Left ventricle myocardium superior (tissue), 1 donor: Measurements from ENCODE around the gene NCKAP5L. TPM values are rescaled to one million over a fixed set of nuclear protein-coding genes. Genes with fewer than 3 reads are reported as not detected.
"Not testable (repeated sequence)": the region's sequence is repeated elsewhere in the genome, so short reads cannot be mapped to it uniquely, and the experiment has no call there.

Experiments used
- ATAC-seq: fragments of 200-7000 bp; cut with Tn5 transposase; one replicate; pipeline ENCODE4 v1.9.1; 2020; ENCODE audit warnings: mild to moderate bottlenecking, moderate library complexity
- DNase-seq: peaks from one replicate; pipeline ENCODE4 v3.0.0-alpha.2; 2020
- intact Hi-C: fragments of 100-400 bp; cut with micrococcal nuclease; formaldehyde crosslinking; loops from one replicate; pipeline ENCODE4 v1.11.0; 2022
- total RNA-seq: library from RNA; stranded (reverse); fragmentation: NEBNext Ultra II Directional; extraction: Animal tissue kit (Norgen Biotek cat#: 25700); gene quantifications from one replicate; pipeline ENCODE4 v1.2.1, GENCODE V29; 2021
- donor health status: DM: no; HTN: yes; CAD: no; lungs with severe emphysema.

NCKAP5L gene
- total RNA-seq, 1 donor from 2014 or later: 32.3 TPM

DNA sequence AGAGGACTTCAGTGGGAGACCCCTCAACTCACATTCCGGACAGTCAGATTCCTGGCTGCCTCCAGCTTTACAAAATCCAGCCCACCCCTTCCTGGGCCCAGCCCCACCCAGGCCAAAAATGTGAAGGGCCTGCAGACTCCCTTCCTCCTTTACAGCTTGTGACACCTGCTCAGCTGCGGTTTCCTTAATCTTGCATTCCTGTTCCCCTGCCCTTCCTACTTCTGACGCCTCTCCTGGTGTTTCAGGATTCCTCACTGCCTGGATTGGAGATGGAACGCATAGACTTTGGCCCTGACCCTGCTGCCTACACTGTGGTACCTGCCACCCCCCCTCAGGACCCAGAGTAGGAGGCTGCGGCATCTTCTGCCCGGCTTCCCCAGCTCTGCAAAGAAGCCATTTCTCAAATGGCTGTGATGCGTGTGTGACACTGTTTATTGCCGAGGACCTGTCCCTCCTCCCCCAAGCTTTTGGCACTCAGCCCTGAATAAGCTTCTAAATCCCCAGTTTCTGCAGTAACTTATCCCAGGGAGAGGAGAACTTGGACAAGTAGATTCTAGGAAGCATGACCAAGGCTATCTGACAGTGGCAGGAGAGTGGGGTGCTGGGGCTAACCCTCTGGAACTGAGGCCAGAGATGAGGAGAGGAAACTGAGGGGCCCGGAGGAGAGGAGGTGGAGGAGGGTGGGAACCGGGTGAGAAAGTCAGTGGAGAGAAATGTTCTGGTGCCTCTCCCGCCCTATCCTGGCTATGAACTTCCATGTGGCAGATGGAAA lies 39.5 kb upstream of the NCKAP5L start:
- ATAC-seq (no peak), DNase-seq (no peak)
- intact Hi-C loops: loop anchor here (10.0 kb wide), 1 partner anchor 197 kb away; no protein-coding TSS in a partner anchor

DNA sequence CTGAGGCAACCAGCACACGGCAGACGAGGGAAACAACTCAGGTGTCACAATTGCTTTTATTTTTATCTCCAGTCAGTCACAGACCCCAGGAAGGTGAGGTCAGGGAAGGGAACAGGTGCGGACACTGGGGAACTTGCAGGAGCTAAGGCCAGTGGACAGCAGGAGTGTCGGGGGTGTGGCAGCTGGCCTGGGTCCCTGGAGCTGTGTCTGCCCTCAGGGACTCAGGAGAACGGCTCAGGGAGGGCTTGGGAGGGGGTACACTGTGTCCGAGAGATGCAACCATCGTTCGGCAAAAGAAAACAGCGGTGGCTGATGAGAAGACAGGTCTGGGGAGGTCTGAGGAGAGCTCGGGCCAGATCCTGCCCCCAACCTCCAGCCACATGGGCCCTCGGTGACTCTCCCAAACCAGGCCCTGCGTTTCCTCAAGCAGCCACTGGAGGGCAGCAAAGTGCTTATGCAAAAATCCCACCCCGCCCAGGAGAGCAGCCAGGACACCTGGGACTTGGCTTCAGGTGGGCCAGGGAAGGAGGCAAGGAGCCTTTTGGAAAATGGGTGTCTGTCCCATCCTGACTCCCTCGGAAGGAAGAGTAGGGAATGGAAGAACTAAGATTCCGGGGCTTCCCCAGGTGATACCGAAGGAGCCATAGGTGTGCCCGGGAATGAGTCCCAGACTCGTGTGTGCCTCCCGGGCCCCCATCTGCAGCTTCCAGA lies 38.8 kb upstream of the NCKAP5L start:
- intact Hi-C loops: loop anchor here (10.0 kb wide), 1 partner anchor 198 kb away; no protein-coding TSS in a partner anchor
- DNase-seq (peak; percentile 84), ATAC-seq (peak; percentile 26)

DNA sequence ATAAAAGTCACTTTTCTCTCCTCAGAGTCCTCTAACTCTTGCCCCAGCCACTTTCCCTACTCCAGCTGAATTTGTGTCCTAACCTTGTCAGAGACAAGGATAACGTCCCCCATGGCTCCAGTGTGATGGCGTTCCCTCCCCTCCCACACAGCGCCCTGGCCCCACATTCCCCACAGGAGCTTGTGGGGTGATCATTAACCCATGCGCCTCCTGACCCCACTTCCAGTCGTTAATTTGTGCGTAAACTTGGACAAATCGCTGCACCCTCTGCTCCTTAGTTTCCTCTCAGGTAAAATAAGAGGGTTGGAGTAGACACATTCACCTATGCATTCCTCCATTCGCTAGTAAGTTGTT lies 37.5 kb upstream of the NCKAP5L start:
- ATAC-seq (no peak), DNase-seq (no peak)
- intact Hi-C loops: loop anchor here (10.0 kb wide), 1 partner anchor 199 kb away; no protein-coding TSS in a partner anchor

DNA sequence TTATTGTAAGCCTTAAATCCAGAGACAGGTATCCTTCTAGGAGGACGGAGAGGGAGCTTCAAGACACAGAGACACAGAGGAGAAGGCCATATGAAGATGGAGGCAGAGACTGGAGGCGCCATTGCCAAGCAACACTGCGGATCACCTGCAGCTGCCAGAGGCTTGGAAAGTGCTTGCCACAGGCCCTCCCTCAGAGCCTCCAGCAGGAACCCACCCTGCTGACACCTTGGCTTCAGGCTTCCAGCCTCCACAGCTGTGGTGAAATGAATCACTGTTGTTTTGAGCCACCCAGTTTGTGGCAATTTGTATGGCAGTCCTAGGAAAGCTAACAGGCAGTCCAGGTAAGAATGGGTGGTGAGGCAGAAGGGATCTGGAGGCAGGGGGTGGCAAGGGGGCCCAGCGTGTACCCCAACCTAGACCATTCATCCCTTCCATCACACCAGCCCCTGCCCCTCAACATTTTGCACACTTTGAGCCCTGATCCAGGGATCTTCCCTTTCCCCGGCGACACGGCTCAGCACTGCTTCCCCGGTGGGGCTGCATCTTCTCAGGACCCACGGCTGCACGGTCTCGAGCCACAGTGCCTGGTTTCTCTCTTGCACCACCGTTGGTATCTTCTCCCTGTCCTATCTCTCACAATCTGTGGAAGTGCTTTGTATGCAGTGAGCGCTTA lies 37.0 kb upstream of the NCKAP5L start:
- intact Hi-C loops: loop anchor here (10.0 kb wide), 1 partner anchor 200 kb away; no protein-coding TSS in a partner anchor
- DNase-seq (no peak), ATAC-seq (no peak)

DNA sequence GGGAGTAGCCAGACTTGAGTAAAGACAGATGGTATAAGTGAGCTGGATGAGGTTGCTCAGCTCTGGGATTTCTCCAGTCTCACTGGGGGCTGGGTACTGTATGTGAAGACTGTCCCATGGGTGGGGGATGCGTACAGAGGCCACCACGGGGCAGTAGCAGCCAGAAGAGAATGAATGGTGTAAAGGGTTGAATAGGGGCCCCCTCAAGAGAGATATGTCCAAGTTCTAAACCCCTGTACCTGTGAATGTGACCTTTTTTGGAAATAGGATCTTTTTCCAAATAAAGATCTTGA lies 36.5 kb upstream of the NCKAP5L start:
- no peak for DNase-seq
- ATAC-seq: no peak
- intact Hi-C loops: loop anchor here (10.0 kb wide), 1 partner anchor 200 kb away; no protein-coding TSS in a partner anchor

DNA sequence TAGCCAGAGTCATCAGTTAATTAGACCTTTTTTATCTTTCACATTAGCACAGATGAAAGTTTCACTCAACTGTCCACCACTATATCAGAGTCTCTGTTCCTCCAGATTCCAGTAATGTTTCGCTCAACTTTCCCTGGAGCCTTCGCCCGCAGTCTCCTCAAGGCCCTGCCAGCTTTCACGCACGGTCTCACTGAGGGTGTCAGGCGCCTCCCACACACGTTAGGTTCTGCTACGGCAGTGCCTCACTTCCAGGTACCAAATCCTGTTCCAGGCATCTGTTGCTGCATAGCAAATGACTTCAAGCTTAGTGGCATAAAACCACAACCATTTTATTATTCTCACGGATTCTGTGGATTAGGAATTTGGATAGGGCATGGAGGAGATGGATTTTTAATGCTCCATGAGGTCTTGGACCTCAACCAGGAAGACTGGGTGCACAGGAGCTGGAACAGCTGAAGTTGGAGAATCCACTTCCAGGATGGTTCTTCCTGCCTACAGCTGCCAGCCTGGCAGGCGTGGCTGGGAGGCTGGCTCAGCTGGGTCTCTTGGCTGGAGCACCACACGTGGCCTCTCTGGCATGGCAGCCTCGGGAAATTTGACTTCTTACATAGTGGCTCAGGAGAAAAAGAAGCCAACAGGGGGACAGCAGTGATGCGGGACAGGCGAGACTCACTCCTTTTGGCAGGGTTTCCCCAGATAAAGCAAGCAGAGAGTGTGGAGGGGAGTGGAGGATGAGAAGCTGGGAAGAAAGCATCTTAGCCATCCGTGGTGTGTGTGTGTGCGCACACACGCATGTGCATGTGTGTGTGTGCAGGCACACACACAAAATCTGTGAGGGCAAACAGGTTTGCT lies 36.0 kb upstream of the NCKAP5L start:
- ATAC-seq: no peak
- intact Hi-C loops: loop anchor here (10.0 kb wide), 1 partner anchor 201 kb away; no protein-coding TSS in a partner anchor
- no peak for DNase-seq

DNA sequence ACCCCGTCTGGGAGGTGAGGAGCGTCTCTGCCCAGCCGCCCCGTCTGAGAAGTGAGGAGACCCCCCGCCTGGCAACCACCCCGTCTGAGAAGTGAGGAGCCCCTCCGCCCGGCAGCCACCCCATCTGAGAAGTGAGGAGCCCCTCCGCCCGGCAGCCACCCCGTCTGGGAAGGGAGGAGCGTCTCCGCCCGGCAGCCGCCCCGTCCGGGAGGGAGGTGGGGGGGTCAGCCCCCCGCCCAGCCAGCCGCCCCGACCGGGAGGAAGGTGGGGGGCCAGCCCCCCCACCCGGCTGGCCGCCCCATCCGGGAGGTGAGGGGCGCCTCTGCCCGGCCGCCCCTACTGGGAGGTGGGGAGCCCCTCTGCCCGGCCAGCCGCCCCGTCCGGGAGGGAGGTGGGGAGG lies 32.7 kb upstream of the NCKAP5L start:
- not testable (repeated sequence) for ATAC-seq, DNase-seq
- intact Hi-C loops: loop anchor here (10.0 kb wide), 1 partner anchor 204 kb away; no protein-coding TSS in a partner anchor

DNA sequence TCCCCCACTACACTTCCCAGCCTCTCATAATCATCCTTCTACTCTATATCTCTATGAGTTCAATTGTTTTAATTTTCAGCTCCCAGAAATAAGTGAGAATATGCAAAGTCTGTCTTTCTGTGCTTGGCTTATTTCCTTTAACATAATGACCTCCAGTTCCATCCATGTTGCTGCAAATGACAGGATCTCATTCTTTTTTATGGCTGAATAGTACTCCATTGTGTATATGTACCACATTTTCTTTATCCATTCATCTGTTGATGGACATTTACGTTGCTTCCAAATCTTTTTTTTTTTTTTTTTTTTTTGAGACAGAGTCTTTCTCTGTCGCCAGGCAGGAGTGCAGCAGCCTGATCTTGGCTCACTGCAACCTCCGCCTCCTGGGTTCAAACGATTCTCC lies 27.7 kb upstream of the NCKAP5L start:
- intact Hi-C loops, ATAC-seq, DNase-seq: not testable (repeated sequence)

DNA sequence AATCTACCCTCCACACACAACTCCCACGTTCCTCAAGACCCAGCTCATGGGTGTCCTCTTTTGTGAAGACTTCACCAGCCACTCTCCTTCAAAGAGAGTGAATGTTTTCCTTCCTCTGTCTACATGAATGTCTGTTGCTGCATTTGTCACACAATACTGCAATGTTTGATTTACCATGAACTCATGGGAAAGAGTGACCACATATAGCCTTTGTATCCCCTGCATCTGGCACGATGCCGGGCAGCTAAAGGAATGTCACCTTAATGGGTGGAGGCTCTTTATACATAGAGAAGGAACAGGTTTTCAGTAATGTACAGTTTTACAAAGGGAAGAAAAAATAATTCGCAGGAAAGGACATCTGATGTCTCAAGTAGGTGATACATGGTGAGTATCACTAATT lies 26.8 kb upstream of the NCKAP5L start:
- intact Hi-C loops: no loop called here
- ATAC-seq: no peak
- DNase-seq: no peak

DNA sequence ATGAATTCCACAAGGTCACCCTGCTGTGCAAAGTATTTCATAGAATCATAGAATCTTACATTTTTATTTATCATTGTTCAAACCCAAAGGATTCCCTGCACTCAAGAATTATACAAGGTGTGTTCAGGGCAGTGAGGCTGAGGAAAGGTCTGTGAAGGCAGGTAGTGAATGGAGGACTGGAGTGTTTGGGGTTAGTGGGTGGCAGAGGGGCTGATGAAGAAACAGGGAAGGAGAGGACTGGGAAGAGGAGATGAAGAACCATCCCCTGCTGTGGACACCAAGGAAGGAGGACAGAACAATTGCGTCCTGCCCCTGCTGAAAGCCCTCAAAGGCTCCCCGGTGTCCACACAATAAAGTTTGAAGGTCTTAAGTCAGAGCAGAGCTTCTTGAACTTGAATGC lies 25.5 kb upstream of the NCKAP5L start:
- no peak for ATAC-seq
- intact Hi-C loops: no loop called here
- DNase-seq: no peak

DNA sequence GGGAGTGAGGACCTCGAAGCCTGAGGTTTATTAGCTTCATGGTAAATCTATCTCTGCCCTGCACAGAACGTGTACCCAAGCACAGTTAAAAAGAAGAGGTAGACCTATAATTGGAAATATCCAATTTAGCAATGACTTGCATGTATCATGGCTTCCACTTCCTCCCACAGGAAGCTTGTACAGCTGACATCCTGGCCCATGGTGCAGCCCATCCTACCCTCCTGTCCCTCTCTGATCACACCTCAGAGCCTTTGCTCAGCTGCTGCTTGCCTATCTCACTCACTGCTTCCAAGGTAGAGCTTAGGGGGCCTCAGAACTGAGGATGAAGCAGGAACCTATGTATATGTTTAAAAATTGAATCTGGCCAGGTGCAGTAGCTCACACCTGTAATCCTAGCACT lies 18.9 kb upstream of the NCKAP5L start:
- ATAC-seq (no peak), DNase-seq (no peak)
- intact Hi-C loops: no loop called here

DNA sequence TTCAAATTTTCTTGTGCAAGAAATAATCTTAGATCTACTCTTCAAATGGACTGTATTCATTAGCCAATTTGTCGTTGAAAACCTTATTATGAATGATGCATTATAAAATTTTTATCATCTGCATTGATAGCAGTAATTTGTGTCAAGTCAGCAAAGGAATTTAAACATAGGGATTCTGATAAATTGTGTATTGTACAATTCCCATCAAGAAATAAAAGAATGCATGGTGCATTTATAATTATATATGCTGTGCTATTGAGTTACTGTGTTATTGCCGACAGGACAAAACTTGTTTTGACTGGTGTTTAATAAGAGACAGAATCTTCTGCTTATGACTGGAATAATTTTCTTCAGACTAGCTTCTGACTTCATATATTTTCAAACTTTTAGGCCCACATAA lies 17.8 kb upstream of the NCKAP5L start:
- DNase-seq (no peak), ATAC-seq (no peak)
- intact Hi-C loops: no loop called here

DNA sequence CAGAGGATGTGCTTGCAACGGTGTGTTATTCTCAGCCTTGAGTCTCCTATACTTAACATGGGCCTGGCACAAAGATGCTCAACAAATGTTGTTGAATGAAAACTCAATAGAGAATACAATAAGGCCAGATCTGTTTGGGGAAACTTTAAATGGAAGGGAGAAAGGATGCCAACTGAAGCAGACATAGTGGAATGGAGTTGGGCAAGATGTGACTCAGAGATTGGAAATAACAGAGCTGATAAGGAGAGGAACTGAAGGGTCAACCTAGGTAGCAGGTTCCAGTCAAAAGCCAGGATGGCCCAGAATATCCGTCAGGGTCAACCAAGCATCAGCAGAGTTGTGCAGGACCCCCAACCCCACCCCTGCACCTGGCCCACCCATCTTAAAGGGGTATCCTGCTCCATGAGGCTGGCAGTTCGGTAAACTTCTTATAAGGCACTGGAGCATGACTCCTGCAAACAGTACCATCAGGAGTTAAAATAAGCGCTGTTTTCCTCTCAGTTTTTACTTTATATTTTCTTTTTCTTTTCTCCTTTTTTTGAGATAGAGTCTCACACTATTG lies 15.7 kb upstream of the NCKAP5L start:
- intact Hi-C loops: no loop called here
- DNase-seq: no peak
- ATAC-seq: no peak

DNA sequence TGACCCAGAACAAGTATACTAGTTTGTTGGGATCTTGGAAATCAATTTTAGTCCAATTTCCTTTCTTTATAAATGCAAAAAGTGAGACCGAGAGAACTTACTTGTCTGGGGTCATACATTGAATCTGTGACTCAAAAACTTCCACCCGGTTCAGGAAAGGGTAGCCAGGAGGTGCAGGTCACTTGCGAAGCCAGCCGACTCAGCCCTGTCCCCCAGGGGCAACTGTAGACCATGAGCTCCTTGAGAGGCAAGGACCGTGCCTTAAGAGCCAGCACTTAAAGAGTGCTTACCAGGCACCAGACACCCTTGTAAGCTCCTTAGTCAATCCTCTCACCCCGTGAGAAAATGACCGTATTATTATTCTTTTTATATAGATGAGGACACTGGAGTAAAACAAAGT lies 15.2 kb upstream of the NCKAP5L start:
- ATAC-seq: no peak
- intact Hi-C loops: no loop called here
- DNase-seq: no peak

DNA sequence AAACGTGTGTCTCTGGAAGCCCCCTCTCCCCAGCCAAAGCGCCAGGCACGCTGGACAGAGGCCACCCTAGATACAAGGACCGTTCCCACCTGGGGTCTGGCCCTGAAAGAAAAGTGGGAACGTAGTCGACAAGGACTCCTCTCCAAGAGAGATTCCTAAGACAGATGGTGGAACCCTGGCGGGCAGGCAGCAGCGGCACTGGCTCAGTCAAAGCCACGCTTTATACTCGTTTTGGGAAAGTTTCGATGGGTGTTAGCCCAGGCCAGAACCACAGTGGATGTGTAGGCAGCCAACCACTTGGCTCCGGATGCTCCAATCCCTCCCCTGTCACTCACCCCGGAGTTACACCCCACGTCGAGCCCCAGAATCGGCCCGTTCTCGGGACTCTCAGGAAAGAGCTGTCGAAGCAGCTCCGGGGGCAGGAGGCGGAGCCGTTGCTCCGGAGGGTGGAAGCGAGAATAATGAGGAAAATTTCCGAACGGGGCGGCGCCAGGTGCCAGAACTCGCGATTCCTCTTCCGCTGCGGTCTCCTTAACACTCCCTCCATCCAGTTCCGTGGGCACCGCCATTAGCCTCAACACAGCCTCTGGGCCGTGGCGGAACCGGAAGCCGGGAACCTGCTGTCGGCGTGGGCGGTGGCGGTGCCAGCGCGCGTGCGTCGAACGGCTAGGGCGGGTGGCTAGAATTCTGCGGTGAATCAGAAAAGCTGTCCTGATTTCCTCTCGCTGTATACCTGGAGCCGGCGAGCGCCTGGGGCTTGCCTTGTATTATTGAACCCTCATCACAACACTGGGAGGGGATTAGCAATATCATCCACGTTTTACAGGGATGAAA lies 14.5 kb upstream of the NCKAP5L start, which contains the start of gene BCDIN3D:
TSS of gene BCDIN3D (minus strand) at position 588 of the 834 bp plus-strand sequence. CDS start at position 569, 19 bp downstream.
- DNase-seq: peak; percentile 96
- peak; percentile 97 for ATAC-seq
- intact Hi-C loops: no loop called here

DNA sequence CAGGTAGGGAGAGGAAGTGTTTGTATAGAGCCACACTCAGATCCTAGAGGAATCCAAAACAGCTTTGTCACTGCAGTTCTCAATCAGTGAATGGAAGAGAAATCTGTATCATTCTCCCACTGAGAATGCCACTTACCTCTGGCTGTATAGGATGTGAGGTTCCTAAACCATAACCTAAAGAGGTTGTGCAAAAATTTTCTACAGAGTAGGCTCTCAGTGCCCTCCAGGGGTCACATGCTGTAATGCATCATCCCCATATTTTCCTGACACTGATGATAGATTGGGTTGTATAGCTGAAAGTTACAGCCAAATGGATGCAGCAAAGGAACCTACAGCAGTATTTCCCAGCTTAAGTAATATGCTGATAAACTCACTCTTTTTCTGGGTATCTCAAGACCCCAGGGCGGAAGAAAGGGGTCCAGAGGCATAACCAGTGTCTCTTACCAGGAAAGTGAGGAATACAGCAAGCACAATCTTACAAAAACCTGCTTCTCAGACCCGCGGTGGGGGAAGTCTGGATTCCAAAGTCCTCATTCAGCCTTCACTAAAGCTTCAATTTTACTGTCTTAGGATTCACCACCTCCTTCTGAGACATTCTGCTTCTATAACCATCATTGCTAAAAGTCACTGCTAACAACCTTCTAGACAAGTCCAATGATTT lies 10.9 kb upstream of the NCKAP5L start:
- no peak for ATAC-seq
- DNase-seq: no peak
- intact Hi-C loops: loop anchor here (5.0 kb wide), 1 partner anchor 62 kb away; no protein-coding TSS in a partner anchor

DNA sequence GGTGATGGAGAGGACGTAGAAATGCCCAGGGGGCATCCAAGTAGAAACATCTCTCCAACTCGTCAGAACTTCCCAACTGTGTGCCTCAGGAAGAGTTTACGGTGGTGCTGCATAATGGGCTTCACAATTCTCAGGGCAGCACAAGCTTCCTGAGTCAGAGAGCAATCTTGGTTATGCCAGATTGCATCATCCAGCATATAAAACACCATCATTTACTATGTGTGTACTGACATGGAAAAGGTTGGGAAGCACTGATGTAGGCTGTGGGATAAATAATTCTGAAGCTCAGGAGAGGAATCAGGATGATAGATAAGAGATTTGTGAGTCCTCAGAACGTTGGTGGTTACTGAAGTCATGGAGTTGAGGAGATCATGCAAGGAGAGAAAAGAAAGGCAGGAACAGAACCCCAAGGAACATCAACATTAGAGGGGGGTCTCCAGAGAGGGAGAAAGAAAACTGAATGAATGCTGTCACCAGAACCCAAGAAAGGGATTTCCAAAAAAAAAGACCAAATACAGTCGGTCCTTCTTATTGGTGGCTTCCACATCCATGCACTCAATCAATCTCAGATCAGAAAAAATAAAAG lies 4.7 kb upstream of the NCKAP5L start:
- DNase-seq (no peak), ATAC-seq (no peak)
- intact Hi-C loops: no loop called here
